Mammary epithelial cell (primary cell): ENCODE results near the gene ANKRD13B.

Experiments used
- EZH2 ChIP-seq: IDR thresholded peaks from 2 replicates; pipeline ENCODE4 v1.6.1; 2012; ENCODE audit warnings: low read length, inconsistent platforms, borderline replicate concordance
- TF ChIP-seq, protein P1 (sequence below), 2 donors: IDR thresholded peaks in 1 of 2; conservative IDR thresholded peaks in 1 of 2; 2 replicates each; pipeline ENCODE4 v1.5.1; 2011 to 2012; ENCODE audit warnings: inconsistent platforms in 2 of 2, low read length in 2 of 2, mild to moderate bottlenecking in 2 of 2, control low read depth in 1 of 2, low read depth in 1 of 2; ENCODE audit not compliant: insufficient read depth in 1 of 2; ENCODE audit errors: extremely low read depth in 1 of 2

DNA sequence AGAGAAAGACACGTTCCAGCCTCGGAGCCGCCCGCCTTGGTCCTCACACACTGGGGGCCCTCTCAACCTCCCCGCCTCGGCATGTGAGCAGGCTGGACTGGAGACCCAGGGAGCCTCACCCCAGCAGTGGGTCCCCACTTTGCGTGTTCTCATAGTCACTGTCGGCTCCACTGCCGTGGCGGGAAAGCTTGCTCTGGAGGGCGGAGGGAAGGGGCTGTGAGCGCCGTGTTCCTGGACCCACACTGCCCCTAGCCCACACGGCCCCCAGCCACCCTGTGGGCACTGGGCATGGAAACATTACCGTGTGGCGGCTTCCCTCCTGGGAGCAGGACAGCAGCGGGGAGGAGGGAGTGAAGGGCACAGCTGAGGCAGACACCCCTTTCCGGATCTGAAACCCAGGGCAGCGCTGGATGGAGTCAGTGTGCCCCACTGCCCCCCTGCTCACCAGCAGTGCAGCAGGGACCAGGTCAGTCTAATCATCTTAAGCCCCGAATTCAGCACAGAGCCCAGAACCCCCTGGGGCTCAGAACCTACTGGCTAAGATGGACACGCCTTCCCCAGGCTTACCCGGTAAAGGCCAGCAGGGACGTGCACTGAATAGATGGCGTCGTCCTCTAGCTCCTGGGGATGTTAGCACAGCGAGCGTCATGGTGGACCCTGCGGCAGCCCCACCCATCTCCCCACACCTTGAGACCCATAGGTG, 17.3 kb upstream of the ANKRD13B start:
- TF ChIP-seq, protein P1, sequence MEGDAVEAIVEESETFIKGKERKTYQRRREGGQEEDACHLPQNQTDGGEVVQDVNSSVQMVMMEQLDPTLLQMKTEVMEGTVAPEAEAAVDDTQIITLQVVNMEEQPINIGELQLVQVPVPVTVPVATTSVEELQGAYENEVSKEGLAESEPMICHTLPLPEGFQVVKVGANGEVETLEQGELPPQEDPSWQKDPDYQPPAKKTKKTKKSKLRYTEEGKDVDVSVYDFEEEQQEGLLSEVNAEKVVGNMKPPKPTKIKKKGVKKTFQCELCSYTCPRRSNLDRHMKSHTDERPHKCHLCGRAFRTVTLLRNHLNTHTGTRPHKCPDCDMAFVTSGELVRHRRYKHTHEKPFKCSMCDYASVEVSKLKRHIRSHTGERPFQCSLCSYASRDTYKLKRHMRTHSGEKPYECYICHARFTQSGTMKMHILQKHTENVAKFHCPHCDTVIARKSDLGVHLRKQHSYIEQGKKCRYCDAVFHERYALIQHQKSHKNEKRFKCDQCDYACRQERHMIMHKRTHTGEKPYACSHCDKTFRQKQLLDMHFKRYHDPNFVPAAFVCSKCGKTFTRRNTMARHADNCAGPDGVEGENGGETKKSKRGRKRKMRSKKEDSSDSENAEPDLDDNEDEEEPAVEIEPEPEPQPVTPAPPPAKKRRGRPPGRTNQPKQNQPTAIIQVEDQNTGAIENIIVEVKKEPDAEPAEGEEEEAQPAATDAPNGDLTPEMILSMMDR (conservative IDR thresholded peaks at IDR 0.05 in 1 of 2, IDR thresholded peaks at IDR 0.05 in 1 of 2; ENCODE audit: extremely low read depth in 1 of 2, insufficient read depth in 1 of 2, low read depth in 1 of 2, low read length in 2 of 2) = no peak
- no peak for TF ChIP-seq EZH2
